Osteocyte (in vitro differentiated cells): ENCODE measurements around the gene GALNT9. TPM values are rescaled to one million over a fixed set of nuclear protein-coding genes. Genes with fewer than 3 reads are reported as not detected.

ENCODE experiments used
- DNase-seq: peaks from one replicate; pipeline ENCODE4 v3.0.0; 2021; ENCODE audit warnings: mixed read lengths; ENCODE audit not compliant: unreplicated experiment; ENCODE audit errors: extremely low spot score
- H3K27ac Mint-ChIP-seq: one replicate; pipeline ENCODE4 v1.8.0; 2021; ENCODE audit warnings: mild to moderate bottlenecking, mixed read lengths; ENCODE audit not compliant: unreplicated experiment
- H3K27me3 Mint-ChIP-seq: one replicate; pipeline ENCODE4 v1.8.0; 2021; ENCODE audit warnings: mixed read lengths; ENCODE audit not compliant: unreplicated experiment
- H3K36me3 Mint-ChIP-seq: one replicate; pipeline ENCODE4 v1.8.0; 2021; ENCODE audit warnings: mixed read lengths; ENCODE audit not compliant: unreplicated experiment
- H3K4me1 Mint-ChIP-seq: one replicate; pipeline ENCODE4 v1.8.0; 2021; ENCODE audit warnings: mixed read lengths; ENCODE audit not compliant: unreplicated experiment
- H3K4me3 Mint-ChIP-seq: one replicate; pipeline ENCODE4 v1.8.0; 2021; ENCODE audit warnings: mild to moderate bottlenecking, moderate library complexity, mixed read lengths; ENCODE audit not compliant: unreplicated experiment
- H3K9me3 Mint-ChIP-seq: one replicate; pipeline ENCODE4 v1.8.0; 2021; ENCODE audit warnings: mixed read lengths; ENCODE audit not compliant: unreplicated experiment
- total RNA-seq: library from RNA; stranded (reverse); gene quantifications from 2 replicates; pipeline ENCODE4 v1.2.1, GENCODE V29; 2021
- TF ChIP-seq, protein P1 (sequence below): fragments of 200-600 bp; sonication (generic); IDR thresholded peaks from 2 replicates; pipeline ENCODE4 v1.5.0; 2021; ENCODE audit warnings: antibody characterized with exemption, mild to moderate bottlenecking, moderate library complexity

GALNT9 gene
- total RNA-seq, 1 donor from 2014 or later: not detected

DNA sequence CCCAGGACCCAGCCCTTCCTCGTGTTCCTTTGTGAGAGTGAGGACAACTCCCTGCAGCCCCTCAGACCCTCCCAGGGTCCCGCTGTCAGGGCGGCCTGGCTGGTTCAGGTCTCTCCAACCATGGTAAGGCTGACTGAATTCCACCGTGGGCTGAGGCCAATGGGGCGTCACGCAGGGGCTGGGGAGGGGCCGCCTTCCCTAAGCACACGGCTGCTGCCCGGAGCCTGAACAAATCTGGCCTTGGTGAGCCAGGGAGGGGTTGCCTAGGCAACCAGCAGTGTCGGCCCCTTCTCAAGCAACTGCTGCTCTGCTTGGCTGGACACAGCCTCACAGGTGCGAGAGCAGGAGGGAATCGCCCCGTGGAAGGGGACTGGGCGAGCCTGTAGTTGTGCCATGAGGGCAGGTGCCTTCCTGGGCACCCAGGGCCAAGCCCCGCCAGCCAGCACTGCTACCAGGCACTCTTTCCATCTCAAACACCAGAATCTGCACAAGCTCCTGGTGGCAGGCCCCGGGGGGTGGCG lies 37.0 kb upstream of the GALNT9 start:
- peaks cover 19% of the 10 kb centered on the region for H3K27me3 Mint-ChIP-seq
- DNase-seq: no peak
- H3K4me1 Mint-ChIP-seq: no peaks in the 10 kb centered on the region
- H3K4me3 Mint-ChIP-seq: no peak overlapping the region
- H3K27ac Mint-ChIP-seq: no peak overlapping the region
- TF ChIP-seq, protein P1, sequence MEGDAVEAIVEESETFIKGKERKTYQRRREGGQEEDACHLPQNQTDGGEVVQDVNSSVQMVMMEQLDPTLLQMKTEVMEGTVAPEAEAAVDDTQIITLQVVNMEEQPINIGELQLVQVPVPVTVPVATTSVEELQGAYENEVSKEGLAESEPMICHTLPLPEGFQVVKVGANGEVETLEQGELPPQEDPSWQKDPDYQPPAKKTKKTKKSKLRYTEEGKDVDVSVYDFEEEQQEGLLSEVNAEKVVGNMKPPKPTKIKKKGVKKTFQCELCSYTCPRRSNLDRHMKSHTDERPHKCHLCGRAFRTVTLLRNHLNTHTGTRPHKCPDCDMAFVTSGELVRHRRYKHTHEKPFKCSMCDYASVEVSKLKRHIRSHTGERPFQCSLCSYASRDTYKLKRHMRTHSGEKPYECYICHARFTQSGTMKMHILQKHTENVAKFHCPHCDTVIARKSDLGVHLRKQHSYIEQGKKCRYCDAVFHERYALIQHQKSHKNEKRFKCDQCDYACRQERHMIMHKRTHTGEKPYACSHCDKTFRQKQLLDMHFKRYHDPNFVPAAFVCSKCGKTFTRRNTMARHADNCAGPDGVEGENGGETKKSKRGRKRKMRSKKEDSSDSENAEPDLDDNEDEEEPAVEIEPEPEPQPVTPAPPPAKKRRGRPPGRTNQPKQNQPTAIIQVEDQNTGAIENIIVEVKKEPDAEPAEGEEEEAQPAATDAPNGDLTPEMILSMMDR: no peak
- H3K36me3 Mint-ChIP-seq: no peaks in the 10 kb centered on the region
- peaks cover 8% of the 10 kb centered on the region for H3K9me3 Mint-ChIP-seq

- H3K36me3 Mint-ChIP-seq: no peaks in the 10 kb centered on the region
- DNase-seq: no peak
- no peak overlapping the region for H3K4me3 Mint-ChIP-seq
- peaks cover 8% of the 10 kb centered on the region for H3K27me3 Mint-ChIP-seq
- H3K4me1 Mint-ChIP-seq: no peaks in the 10 kb centered on the region
- peaks cover 4% of the 10 kb centered on the region for H3K9me3 Mint-ChIP-seq
- H3K27ac Mint-ChIP-seq: no peak overlapping the region
- TF ChIP-seq, protein P1: no peak
These were observed 35.8 kb upstream of the GALNT9 start for GRCh38 chr12:132365226-132365625.

DNA sequence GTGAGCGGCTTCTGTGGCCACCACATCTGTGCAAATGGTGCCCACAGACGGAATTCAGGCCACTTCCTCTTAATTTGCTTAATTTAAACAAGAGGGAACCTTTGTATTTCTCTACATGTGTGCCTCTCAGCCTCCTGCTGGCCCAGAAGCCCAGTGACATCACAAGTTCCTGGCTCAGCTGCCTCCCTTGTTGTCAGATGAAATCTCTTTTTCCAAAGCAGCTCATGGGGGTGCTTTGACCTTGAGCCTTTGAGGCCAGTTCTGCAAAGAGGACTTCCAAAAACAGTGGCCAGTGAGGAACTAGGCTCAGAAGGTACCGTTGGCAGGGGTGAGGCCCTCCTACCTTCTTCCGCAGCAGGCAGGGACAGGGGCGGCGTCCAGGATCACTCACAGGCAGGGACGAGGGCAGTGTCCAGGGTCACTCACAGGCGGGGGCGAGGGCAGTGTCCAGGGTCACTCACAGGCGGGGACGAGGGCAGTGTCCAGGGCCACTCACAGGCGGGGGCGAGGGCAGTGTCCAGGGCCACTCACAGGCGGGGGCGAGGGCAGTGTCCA lies 35.0 kb upstream of the GALNT9 start:
- DNase-seq: no peak
- Mint-ChIP-seq H3K4me1 (no peaks in the 10 kb centered on the region), H3K27me3 (peaks cover 2% of the 10 kb centered on the region), H3K36me3 (no peaks in the 10 kb centered on the region), H3K27ac (no peak overlapping the region), H3K4me3 (no peak overlapping the region), H3K9me3 (peaks cover 4% of the 10 kb centered on the region)
- TF ChIP-seq, protein P1: no peak

DNA sequence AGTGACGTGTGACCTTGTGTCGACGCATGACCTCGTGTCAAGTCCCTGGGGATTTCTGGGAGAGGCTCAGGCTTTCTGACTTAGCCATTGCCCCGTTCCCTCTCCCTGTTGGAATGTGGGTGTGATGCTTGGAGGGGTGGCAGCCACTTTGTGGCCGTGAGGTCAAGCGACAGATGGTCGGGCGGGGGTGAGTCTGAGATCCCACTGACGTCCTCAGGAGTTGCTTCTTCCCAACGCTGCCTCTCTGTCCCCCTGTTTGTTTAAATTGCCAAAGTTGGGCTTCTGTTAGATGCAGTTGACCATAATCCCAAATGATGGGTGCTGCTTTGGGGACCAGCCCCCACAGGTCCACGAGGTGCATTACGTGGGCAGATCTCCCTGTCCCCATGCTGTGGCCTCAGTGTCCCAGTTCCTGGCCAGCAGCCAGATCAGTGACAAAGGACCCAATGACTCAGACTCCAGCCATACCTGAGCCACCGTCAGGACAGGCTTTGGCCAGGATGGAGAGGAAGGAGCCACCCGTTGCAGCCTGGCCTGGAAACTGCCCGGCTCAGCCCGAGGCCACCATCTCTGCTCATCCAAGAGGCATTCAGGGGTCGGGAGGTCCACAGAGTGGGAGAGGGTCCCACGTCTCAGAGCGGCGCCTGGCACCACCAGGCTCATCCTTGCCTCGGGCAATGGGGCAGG lies 34.4 kb upstream of the GALNT9 start:
- Mint-ChIP-seq H3K36me3 (no peaks in the 10 kb centered on the region), H3K27ac (no peak overlapping the region), H3K27me3 (no peaks in the 10 kb centered on the region), H3K4me3 (no peak overlapping the region), H3K4me1 (no peaks in the 10 kb centered on the region), H3K9me3 (peaks cover 4% of the 10 kb centered on the region)
- DNase-seq: no peak
- TF ChIP-seq, protein P1: no peak

DNA sequence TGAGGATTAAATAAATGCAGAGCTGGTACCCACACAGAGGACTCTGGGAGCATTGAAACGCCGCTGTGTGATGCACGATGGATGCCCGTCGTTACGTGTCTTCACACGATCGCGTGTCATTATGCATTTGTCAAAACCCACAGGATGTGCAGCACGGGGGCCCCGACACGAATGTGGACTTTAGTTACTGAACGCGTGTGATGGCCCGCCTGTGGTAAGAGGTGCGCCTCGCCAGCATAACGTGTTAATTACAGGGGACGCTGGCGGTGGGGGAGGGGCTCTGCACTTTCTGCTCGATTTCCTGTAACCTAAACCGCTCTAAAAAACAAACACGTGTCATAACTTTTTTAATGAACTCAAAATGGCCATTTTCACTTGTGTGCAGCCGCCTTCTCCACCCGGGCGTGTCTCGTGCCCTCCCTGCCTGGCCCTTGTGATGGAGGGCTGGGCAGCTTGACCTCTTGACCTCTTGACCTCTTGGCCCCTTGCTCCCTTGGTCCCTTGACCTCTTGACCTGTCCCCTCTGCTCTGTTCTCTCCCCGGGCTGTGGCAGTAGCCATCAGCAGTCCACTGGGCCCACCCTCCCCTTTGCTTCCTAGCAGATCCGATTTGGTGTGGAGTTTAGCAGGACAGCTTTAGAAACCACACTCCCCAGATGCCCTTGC lies 33.7 kb upstream of the GALNT9 start:
- Mint-ChIP-seq H3K27me3 (no peaks in the 10 kb centered on the region), H3K36me3 (no peaks in the 10 kb centered on the region), H3K4me1 (no peaks in the 10 kb centered on the region), H3K27ac (no peak overlapping the region), H3K4me3 (no peak overlapping the region), H3K9me3 (peaks cover 4% of the 10 kb centered on the region)
- TF ChIP-seq, protein P1: no peak
- DNase-seq: no peak
